HG03520 (cell line): ENCODE results near the gene ZNF432.

Experiments used
- ATAC-seq: cut with Tn5 transposase; IDR thresholded peaks from one replicate; pipeline ENCODE4 v1.9.1; 2021; ENCODE audit warnings: mild to moderate bottlenecking, moderate library complexity; ENCODE audit not compliant: unreplicated experiment

Gene ZNF432

GRCh38 chr19:52010674-52011073 lies 38.0 kb downstream of the ZNF432 start:
- ATAC-seq: no peak

- ATAC-seq: no peak
Observed at GRCh38 chr19:52007806-52008557, 40.7 kb downstream of the ZNF432 start, which contains the start of gene ZNF615. Gene ZNF615, minus strand, starts transcription at chr19:52008211. Its CDS starts 4,500 bp downstream, at chr19:52003711.

- no peak for ATAC-seq
Observed at GRCh38 chr19:52007451-52007805, 41.2 kb downstream of the ZNF432 start.

- ATAC-seq: no peak
Observed at GRCh38 chr19:51994048-51994644, 54.5 kb downstream of the ZNF432 start.

GRCh38 chr19:51993422-51993821 lies 55.2 kb downstream of the ZNF432 start:
- no peak for ATAC-seq

GRCh38 chr19:51986309-51987291 lies 62.0 kb downstream of the ZNF432 start, which contains the start of gene ZNF350:
Gene ZNF350, minus strand, starts transcription at chr19:51986840. Its CDS starts 12,480 bp downstream, at chr19:51974360.
- ATAC-seq: no peak

- ATAC-seq: no peak
Observed at GRCh38 chr19:51983361-51983760, 65.3 kb downstream of the ZNF432 start.
